NT2/D1 (cell line): ENCODE measurements around the gene CNN2.

Experiments
- DNase-seq: peaks from one replicate; pipeline ENCODE4 v3.0.0-alpha.2; 2011; ENCODE audit warnings: low read depth, low spot score
- H3K27me3 ChIP-seq: 2 replicates; pipeline ENCODE4 v1.6.0; 2011; ENCODE audit warnings: mild to moderate bottlenecking; ENCODE audit not compliant: insufficient read length, insufficient read depth
- H3K36me3 ChIP-seq: 2 replicates; pipeline ENCODE4 v1.6.1; 2011; ENCODE audit warnings: mild to moderate bottlenecking, low read length, mixed read lengths; ENCODE audit not compliant: insufficient read depth, insufficient read length
- H3K4me1 ChIP-seq: 2 replicates; pipeline ENCODE4 v1.5.1; 2011; ENCODE audit not compliant: insufficient read depth, insufficient read length
- H3K4me3 ChIP-seq: 2 replicates; pipeline ENCODE4 v1.5.1; 2011; ENCODE audit warnings: low read depth; ENCODE audit not compliant: insufficient read length
- H3K9ac ChIP-seq: 2 replicates; pipeline ENCODE4 v1.6.0; 2011; ENCODE audit warnings: low read depth; ENCODE audit not compliant: insufficient read length
- H3K9me3 ChIP-seq: 2 replicates; pipeline ENCODE4 v1.5.1; 2011; ENCODE audit warnings: mild to moderate bottlenecking, low read length; ENCODE audit not compliant: insufficient read depth
- SUZ12 ChIP-seq: IDR thresholded peaks from 2 replicates; pipeline ENCODE4 v1.6.1; 2011; ENCODE audit not compliant: insufficient read length, insufficient read depth; ENCODE audit errors: extremely low read depth
- YY1 ChIP-seq: IDR thresholded peaks from 2 replicates; pipeline ENCODE4 v1.6.1; 2011; ENCODE audit not compliant: insufficient read length, insufficient read depth
- ZNF274 ChIP-seq: IDR thresholded peaks from 2 replicates; pipeline ENCODE4 v1.6.1; 2011; ENCODE audit warnings: mild to moderate bottlenecking, low read depth, low read length

The CNN2 gene

DNA sequence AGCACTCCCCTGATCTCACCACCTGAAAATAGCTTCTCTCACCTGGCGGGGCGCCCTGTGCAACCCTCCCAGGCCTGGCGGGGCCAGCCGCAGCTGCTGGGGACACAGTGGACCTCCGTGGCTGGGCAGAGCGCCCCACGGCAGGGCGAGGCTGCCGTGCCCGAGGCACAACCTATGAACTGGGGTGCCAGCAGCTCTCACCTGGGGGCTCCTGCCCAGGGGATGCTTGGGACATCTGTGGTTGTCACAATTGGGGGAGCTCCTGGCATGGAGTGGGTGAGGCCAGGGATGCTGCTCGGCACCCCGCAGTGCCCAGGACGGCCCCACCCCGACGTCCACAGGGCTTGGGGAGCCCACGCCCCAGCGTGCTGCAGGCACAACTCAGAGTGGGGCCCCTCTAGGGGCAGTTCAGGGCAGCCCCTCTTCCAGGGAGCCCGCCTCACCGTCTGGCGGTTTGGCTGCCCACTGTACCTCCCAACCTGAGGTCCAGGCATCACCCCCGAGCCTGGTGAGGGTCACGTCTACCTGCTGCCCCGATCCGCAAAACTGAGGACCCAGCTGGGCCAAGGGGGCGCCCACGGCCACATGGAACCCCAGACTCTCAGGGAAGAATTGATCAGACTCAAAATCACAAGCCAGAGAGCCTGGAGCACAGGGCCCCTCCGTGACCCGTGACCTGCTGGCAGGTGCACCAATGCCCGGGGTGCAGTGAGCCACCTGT is 11.2 kb upstream of the CNN2 start:
- DNase-seq: no peak
- Histone ChIP-seq H3K27me3 (no peaks in the 10 kb centered on the region), H3K4me3 (no peak overlapping the region), H3K9me3 (no peaks in the 10 kb centered on the region), H3K9ac (peak overlapping the region; percentile 61), H3K4me1 (peaks cover 45% of the 10 kb centered on the region), H3K36me3 (peaks cover 87% of the 10 kb centered on the region)
- no peak for TF ChIP-seq YY1
- no peak for TF ChIP-seq ZNF274
- no peak for TF ChIP-seq SUZ12

DNA sequence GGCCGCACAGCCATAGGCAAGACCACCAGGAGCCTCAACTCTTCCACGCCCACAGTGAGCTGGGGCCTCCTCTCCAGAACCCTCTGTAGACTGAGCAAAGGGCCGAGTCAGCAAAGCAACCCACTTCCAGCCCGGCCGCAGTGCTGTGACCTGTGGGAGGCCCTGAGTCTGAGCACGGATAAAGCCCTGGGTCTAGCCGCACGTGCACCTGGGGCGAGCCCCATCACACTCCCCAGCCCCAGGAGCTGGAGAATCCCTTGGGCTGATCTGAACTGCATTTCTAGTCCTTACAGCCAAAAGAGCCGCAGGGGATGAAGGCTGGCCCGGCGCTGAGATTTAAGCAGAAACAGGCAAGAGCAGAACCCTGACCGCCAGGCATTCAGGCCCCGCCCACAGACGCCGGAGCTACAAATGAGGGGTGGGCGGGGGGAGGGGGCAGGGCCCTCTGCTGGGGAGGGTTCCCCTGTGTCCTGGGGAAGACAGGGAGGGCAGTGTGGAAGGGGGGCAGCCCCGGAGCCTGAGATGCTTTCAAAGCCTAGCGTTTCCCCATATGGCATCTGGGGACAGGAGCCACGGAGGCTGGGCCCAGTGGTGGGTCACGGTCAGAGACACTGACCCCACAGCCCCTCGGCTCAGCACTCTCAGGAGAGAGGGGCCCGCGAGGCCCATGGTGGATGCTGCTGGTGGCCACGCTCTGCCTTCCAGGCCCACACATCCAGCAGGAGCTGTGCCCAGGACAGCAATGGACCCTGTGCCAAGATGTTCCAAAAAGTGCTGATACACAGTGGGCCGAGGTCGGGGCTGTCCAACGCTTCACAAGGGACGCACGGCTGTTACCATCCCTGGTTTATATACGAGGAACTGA is 10.4 kb upstream of the CNN2 start:
- peak overlapping the region; percentile 61 for H3K9ac ChIP-seq
- DNase-seq: no peak
- H3K4me3 ChIP-seq: peak overlapping the region; percentile 13
- H3K36me3 ChIP-seq: peaks cover 80% of the 10 kb centered on the region
- peaks cover 45% of the 10 kb centered on the region for H3K4me1 ChIP-seq
- H3K27me3 ChIP-seq: no peaks in the 10 kb centered on the region
- no peaks in the 10 kb centered on the region for H3K9me3 ChIP-seq
- no peak for TF ChIP-seq ZNF274
- TF ChIP-seq SUZ12: no peak
- no peak for TF ChIP-seq YY1

DNA sequence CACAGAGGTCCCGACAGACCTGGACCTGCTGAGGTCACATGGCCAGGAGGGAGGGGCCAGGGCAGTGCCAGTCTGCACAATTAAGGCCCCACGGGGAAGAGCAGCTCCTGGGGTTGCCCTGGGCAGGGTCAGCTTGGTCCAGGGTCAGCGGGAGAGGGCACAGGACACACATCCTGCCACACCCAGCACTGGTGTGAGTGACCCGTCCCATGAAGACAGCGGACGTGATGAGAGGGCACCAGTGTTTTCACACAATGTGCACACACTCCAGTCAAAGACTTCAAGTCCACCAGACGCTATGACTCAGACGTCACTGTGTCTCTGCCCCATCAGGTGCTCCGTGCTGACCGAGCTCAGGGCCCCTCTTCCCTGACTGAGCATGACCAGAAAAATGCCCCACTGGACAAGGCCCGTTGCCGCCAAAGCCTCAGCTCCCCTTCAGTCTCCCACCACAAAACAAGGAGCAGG is 9.7 kb upstream of the CNN2 start:
- no peaks in the 10 kb centered on the region for H3K27me3 ChIP-seq
- H3K4me3 ChIP-seq: no peak overlapping the region
- H3K4me1 ChIP-seq: peaks cover 45% of the 10 kb centered on the region
- TF ChIP-seq SUZ12 (no peak), YY1 (no peak), ZNF274 (no peak)
- H3K36me3 ChIP-seq: peaks cover 77% of the 10 kb centered on the region
- no peaks in the 10 kb centered on the region for H3K9me3 ChIP-seq
- H3K9ac ChIP-seq: peak overlapping the region; percentile 12
- no peak for DNase-seq

DNA sequence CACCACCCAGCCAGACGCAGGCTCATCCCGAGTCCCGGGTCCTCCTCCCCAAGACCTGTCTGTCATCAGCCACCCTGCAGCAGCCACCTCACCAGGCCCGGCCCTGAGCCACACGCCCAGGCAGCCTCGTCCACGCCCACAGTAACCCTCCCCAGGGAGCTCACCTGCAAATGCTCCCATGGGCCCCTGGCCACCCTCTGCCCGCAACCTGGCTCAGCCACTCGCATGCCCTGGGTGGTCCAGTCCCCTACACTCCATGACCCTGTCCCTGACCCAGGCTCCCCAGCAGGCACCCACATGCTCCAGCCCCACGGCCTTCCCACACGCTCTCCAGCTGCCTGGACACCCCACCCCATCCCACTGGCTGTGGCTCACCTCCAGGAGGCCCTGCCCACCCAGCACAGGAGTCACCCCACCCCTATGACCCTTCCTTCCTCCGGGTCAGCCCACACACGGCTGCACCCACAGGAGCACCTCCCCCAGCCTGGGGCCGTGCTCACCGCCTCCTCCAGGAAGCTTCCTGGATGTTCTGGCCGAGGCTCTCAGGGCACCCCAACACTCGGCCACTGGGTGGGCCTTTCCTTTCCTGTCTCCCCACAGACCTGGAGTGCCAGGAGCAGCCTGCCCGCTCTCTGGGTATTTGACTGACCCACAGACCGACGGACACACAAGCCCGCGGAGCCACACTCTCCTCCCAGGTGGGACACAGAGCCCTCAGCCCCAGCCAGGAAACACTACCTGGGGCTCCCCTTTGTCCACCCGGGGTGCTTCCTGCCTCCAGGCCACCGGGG is 9.1 kb upstream of the CNN2 start:
- no peak for DNase-seq
- Histone ChIP-seq H3K9ac (peak overlapping the region; percentile 44), H3K27me3 (no peaks in the 10 kb centered on the region), H3K9me3 (no peaks in the 10 kb centered on the region), H3K36me3 (peaks cover 71% of the 10 kb centered on the region), H3K4me1 (peaks cover 45% of the 10 kb centered on the region), H3K4me3 (no peak overlapping the region)
- TF ChIP-seq YY1 (no peak), SUZ12 (no peak), ZNF274 (no peak)

DNA sequence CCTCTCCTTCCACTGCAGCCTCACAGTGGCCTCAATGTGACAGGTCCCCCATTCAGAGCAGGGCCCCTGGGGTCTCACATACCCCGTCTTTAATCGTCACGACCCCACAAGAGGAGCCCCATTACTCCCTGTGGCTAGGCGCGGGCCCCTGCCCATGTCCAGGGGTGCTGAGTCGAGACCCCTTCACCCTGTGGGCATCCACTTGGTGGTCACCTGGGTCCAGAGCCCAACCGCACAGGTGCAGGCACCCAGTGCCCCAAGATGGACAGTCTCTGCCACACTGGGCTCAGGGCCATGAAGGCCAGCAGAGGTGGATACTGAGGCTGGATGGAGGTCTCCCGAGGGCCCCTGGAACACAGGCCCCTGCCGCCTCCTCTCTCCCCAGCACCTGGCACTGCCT is 8.5 kb upstream of the CNN2 start:
- H3K9me3 ChIP-seq: no peaks in the 10 kb centered on the region
- DNase-seq: no peak
- H3K9ac ChIP-seq: peak overlapping the region; percentile 44
- H3K27me3 ChIP-seq: no peaks in the 10 kb centered on the region
- no peak for TF ChIP-seq SUZ12
- TF ChIP-seq YY1: no peak
- TF ChIP-seq ZNF274: no peak
- no peak overlapping the region for H3K4me3 ChIP-seq
- peaks cover 66% of the 10 kb centered on the region for H3K36me3 ChIP-seq
- peaks cover 45% of the 10 kb centered on the region for H3K4me1 ChIP-seq

DNA sequence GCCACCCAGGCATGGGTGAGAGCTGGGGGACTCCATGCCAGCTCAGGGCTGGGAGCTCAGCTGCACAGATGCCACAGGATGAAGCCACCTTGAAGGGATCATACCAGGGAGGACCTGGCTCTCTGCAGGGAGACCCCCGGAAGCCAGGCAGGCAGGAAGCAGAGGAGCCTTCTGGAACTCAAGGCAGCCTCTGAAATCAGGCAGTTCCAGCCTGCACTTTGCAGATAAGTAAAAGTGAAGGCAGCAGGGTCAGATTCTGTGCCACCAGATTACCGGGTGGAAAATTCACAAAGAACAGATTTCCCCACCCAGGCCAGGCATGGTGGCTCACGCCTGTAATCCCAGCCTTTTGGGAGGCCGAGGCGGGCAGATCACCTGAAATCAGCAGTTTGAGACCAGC is 8.0 kb upstream of the CNN2 start:
- Histone ChIP-seq H3K4me3 (no peak overlapping the region), H3K4me1 (peaks cover 42% of the 10 kb centered on the region), H3K36me3 (peaks cover 61% of the 10 kb centered on the region), H3K27me3 (no peaks in the 10 kb centered on the region), H3K9me3 (no peaks in the 10 kb centered on the region), H3K9ac (peak overlapping the region; percentile 74)
- DNase-seq: no peak
- no peak for TF ChIP-seq YY1
- no peak for TF ChIP-seq SUZ12
- no peak for TF ChIP-seq ZNF274
